Liver (tissue), 3 donors: ENCODE results near the gene SH2D2A.

Experiments used
- EGR1 ChIP-seq, 2 donors: IDR thresholded peaks; 2 replicates each; pipeline ENCODE4 v1.6.1; 2016 to 2018; ENCODE audit warnings: antibody characterized with exemption in 2 of 2, low read depth in 2 of 2
- JUND ChIP-seq, 2 donors: IDR thresholded peaks; 2 replicates each; pipeline ENCODE4 v1.6.1; 2016; ENCODE audit warnings: antibody characterized with exemption in 2 of 2
- RAD21 ChIP-seq, 2 donors: IDR thresholded peaks; 2 replicates each; pipeline ENCODE4 v1.6.1; 2016; ENCODE audit warnings: antibody characterized with exemption in 2 of 2, mild to moderate bottlenecking in 2 of 2
- RXRA ChIP-seq, 2 donors: IDR thresholded peaks; 2 replicates each; pipeline ENCODE4 v1.6.1; 2017 to 2018; ENCODE audit warnings: antibody characterized with exemption in 2 of 2, mild to moderate bottlenecking in 1 of 2
- YY1 ChIP-seq: IDR thresholded peaks from 2 replicates; pipeline ENCODE4 v1.6.1; 2016; ENCODE audit warnings: antibody characterized with exemption, mild to moderate bottlenecking
- TF ChIP-seq, protein P1 (sequence below): fragments of 150-350 bp; IDR thresholded peaks from 2 replicates; pipeline ENCODE4 v1.5.1; 2017; ENCODE audit warnings: improper control_type of control experiment, low read depth, low read length; ENCODE audit not compliant: missing input control
- TF ChIP-seq, protein P2 (sequence below): IDR thresholded peaks from 2 replicates; pipeline ENCODE4 v1.6.1; 2016; ENCODE audit warnings: antibody characterized with exemption
- TF ChIP-seq, protein P3 (sequence below): IDR thresholded peaks from 2 replicates; pipeline ENCODE4 v1.6.1; 2016; ENCODE audit warnings: antibody characterized with exemption, mild to moderate bottlenecking
- TF ChIP-seq, protein P4 (sequence below): IDR thresholded peaks from 2 replicates; pipeline ENCODE4 v1.6.1; 2016; ENCODE audit warnings: antibody characterized with exemption
- TF ChIP-seq, protein P5 (sequence below): IDR thresholded peaks from 2 replicates; pipeline ENCODE4 v1.6.1; 2016; ENCODE audit warnings: antibody characterized with exemption
- donor health status: healthy.
- donor health status: healthy.

DNA sequence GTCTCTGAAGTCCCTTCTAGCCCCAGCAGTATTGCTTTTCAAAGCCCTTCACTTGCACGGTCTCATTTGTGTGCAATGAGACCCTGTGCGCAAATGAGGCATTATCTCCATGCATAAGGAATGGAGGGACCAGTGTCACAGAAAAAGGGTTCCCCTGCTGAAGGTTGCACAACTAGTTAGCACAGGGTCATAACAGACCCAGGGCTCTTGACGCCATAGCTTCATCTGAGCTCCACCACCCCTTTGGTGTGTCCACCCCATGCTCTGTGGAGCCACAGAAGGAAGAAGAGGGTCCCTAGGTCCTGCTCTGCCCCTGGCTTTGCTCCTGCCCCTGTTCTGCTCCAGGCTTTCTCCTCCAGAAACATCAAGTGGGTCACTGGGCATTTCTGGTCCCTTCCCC lies 12.6 kb downstream of the SH2D2A start:
- TF ChIP-seq, protein P1, sequence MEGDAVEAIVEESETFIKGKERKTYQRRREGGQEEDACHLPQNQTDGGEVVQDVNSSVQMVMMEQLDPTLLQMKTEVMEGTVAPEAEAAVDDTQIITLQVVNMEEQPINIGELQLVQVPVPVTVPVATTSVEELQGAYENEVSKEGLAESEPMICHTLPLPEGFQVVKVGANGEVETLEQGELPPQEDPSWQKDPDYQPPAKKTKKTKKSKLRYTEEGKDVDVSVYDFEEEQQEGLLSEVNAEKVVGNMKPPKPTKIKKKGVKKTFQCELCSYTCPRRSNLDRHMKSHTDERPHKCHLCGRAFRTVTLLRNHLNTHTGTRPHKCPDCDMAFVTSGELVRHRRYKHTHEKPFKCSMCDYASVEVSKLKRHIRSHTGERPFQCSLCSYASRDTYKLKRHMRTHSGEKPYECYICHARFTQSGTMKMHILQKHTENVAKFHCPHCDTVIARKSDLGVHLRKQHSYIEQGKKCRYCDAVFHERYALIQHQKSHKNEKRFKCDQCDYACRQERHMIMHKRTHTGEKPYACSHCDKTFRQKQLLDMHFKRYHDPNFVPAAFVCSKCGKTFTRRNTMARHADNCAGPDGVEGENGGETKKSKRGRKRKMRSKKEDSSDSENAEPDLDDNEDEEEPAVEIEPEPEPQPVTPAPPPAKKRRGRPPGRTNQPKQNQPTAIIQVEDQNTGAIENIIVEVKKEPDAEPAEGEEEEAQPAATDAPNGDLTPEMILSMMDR: no peak
- TF ChIP-seq EGR1 (IDR thresholded peaks at IDR 0.05; ENCODE audit: low read depth in 2 of 2) (no peak), JUND (IDR thresholded peaks at IDR 0.05) (no peak), RAD21 (IDR thresholded peaks at IDR 0.05) (no peak), YY1 (no peak), RXRA (IDR thresholded peaks at IDR 0.05) (no peak)
- TF ChIP-seq, protein P2, sequence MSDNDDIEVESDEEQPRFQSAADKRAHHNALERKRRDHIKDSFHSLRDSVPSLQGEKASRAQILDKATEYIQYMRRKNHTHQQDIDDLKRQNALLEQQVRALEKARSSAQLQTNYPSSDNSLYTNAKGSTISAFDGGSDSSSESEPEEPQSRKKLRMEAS: no peak
- TF ChIP-seq, protein P3, sequence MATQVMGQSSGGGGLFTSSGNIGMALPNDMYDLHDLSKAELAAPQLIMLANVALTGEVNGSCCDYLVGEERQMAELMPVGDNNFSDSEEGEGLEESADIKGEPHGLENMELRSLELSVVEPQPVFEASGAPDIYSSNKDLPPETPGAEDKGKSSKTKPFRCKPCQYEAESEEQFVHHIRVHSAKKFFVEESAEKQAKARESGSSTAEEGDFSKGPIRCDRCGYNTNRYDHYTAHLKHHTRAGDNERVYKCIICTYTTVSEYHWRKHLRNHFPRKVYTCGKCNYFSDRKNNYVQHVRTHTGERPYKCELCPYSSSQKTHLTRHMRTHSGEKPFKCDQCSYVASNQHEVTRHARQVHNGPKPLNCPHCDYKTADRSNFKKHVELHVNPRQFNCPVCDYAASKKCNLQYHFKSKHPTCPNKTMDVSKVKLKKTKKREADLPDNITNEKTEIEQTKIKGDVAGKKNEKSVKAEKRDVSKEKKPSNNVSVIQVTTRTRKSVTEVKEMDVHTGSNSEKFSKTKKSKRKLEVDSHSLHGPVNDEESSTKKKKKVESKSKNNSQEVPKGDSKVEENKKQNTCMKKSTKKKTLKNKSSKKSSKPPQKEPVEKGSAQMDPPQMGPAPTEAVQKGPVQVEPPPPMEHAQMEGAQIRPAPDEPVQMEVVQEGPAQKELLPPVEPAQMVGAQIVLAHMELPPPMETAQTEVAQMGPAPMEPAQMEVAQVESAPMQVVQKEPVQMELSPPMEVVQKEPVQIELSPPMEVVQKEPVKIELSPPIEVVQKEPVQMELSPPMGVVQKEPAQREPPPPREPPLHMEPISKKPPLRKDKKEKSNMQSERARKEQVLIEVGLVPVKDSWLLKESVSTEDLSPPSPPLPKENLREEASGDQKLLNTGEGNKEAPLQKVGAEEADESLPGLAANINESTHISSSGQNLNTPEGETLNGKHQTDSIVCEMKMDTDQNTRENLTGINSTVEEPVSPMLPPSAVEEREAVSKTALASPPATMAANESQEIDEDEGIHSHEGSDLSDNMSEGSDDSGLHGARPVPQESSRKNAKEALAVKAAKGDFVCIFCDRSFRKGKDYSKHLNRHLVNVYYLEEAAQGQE: no peak
- TF ChIP-seq, protein P4, sequence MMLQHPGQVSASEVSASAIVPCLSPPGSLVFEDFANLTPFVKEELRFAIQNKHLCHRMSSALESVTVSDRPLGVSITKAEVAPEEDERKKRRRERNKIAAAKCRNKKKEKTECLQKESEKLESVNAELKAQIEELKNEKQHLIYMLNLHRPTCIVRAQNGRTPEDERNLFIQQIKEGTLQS: no peak
- TF ChIP-seq, protein P5, sequence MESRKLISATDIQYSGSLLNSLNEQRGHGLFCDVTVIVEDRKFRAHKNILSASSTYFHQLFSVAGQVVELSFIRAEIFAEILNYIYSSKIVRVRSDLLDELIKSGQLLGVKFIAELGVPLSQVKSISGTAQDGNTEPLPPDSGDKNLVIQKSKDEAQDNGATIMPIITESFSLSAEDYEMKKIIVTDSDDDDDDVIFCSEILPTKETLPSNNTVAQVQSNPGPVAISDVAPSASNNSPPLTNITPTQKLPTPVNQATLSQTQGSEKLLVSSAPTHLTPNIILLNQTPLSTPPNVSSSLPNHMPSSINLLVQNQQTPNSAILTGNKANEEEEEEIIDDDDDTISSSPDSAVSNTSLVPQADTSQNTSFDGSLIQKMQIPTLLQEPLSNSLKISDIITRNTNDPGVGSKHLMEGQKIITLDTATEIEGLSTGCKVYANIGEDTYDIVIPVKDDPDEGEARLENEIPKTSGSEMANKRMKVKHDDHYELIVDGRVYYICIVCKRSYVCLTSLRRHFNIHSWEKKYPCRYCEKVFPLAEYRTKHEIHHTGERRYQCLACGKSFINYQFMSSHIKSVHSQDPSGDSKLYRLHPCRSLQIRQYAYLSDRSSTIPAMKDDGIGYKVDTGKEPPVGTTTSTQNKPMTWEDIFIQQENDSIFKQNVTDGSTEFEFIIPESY: no peak
